HG03520 (cell line): ENCODE measurements around the gene NDUFS4.
"Not testable (repeated sequence)": the region's sequence is repeated elsewhere in the genome, so short reads cannot be mapped to it uniquely, and the experiment has no call there.

ENCODE experiments used
- ATAC-seq: cut with Tn5 transposase; IDR thresholded peaks from one replicate; pipeline ENCODE4 v1.9.1; 2021; ENCODE audit warnings: mild to moderate bottlenecking, moderate library complexity; ENCODE audit not compliant: unreplicated experiment

NDUFS4 gene

GRCh38 chr5:53649352-53649751, 88.9 kb downstream of the NDUFS4 start:
- no peak for ATAC-seq

DNA sequence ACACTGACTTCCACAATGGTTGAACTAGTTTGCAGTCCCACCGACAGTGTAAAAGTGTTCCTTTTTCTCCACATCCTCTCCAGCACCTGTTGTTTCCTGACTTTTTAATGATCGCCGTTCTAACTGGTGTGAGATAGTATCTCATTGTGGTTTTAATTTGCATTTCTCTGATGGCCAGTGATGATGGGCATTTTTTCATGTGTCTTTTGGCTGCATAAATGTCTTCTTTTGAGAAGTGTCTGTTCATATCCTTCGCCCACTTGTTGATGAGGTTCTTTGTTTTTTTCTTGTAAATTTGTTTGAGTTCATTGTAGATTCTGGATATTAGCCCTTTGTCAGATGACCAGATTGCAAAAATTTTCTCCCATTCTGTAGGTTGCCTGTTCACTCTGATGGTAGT, 100.1 kb downstream of the NDUFS4 start:
- ATAC-seq: not testable (repeated sequence)

- ATAC-seq: not testable (repeated sequence)
These were observed 104.9 kb downstream of the NDUFS4 start for GRCh38 chr5:53665313-53665712.

GRCh38 chr5:53667621-53668020, 107.2 kb downstream of the NDUFS4 start:
- ATAC-seq: no peak

DNA sequence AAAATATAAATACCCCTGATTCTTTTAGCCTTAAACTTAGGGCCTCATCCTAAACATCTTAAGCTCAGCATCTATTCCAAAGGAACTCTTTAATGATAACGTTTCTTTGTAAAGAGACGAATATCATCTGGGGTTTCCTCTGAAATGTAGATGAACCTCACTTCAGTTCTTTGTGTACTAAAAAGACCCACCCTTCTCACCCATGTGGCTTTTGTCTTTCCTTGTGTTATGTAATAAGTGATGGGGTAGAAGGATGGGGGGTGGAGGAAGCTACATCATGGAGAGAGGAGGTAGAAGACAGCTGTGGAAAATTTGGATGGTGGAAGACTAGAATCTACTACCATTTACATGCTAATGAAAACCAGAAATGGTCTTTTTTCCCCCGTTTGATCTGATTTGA, 111.0 kb downstream of the NDUFS4 start:
- no peak for ATAC-seq

- no peak for ATAC-seq
These were observed 113.7 kb downstream of the NDUFS4 start for GRCh38 chr5:53674121-53674520.

DNA sequence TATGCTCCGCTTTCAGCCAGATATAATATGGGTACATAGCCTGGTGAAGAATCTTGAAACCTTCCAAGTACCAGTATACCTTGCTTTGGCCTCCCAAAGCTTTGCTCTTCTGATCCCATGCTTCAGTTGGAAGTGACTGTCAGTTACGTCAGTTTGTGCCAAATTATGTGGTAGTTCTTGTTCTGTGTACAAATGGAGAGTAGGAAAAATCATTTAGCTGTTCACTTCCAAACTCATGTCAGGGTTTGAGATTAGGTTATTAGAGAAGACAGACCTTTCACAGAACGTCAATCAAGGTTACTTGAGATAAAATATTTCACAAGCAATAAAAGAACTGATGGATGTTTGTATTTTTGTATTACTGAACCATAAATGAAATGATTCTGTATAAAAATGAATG, 117.2 kb downstream of the NDUFS4 start:
- no peak for ATAC-seq

- ATAC-seq: no peak
These were observed 118.7 kb downstream of the NDUFS4 start for GRCh38 chr5:53678981-53679660.

DNA sequence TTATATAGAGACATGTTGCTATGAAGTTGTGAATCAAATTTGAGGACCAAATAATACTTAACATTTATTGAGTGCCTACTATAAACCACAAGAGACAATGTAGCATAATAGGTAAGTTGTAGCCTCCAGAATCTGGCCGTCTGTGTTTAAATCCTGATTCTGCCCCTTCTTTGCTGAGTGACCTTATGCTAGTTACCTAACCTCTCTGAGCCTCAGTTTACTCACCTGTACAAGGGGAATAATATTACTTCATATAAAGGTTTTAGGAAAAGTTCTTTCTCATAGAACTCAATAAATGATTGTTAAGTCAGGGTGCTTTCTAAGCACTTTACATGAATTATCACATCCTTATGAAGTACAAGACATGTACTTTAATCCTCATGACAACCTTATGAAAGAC, 120.6 kb downstream of the NDUFS4 start:
- ATAC-seq: no peak

- ATAC-seq: no peak
These were observed 130.6 kb downstream of the NDUFS4 start for GRCh38 chr5:53691014-53691413.

DNA sequence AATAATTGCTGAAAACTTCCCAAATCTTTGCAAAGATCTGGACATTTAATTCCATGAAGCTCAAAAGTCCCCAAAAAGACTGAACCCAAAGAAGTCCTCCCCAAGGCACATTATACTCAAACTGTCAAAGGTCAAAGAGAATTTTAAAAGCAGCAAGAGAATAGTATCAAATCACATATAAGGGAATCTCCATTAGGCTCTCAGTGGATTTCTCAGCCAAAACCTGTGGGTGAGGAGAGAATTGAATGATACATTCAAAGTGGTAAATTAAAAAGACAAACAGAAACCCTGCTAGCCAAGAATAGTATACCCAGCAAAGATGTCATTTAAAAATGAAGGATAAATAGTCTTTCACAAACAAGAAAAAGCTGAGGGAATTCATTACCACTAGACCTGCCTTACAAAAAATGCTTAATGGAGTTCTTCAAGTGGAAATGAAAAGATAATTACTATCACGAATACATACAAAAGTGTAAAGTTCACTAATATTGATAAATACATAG, 134.1 kb downstream of the NDUFS4 start:
- no peak for ATAC-seq

DNA sequence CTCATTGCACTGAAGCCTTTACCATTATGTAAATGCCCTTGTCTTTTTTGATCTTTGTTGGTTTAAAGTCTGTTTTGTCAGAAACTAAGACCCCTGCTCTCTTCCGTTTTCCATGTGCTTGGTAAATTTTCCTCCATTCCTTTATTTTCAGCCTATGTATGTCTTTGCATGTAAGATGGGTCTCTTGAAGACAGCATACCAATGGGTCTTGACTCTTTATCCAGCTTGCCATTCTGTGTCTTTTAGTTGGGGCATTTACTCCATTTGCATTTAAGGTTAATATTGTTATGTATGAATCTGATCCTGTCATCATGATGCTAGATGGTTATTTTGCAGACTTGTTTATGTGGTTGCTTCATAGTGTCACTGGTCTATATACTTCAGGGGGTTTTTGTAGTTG, 150.0 kb downstream of the NDUFS4 start:
- not testable (repeated sequence) for ATAC-seq

GRCh38 chr5:53712327-53712726, 151.9 kb downstream of the NDUFS4 start:
- no peak for ATAC-seq

GRCh38 chr5:53713978-53714666, 153.7 kb downstream of the NDUFS4 start:
- ATAC-seq: no peak

GRCh38 chr5:53714667-53715010, 154.2 kb downstream of the NDUFS4 start:
- no peak for ATAC-seq

- ATAC-seq: no peak
These were observed 165.7 kb downstream of the NDUFS4 start for GRCh38 chr5:53726121-53726520.

DNA sequence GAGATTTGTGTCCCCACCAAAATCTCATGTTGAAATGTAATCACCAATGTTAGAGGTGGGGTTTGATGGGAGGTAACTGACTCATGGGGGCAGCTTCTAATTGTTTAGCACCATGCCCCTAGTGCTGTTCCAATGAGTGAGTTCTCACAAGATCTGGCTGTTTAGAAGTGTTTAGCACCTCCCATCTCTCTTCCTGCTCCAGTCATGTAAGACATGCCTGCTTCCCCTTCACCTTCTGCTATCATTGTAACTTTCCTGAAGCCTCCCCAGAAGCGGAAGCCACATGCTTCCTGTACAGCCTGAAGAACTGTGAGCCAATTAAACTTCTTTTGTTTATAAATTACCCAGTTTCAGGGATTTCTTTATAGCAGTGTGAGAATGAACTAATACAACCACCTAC, 170.5 kb downstream of the NDUFS4 start:
- ATAC-seq: no peak
